ENCODE data around the gene PSAPL1. TPM values are rescaled to one million over a fixed set of nuclear protein-coding genes. Genes with fewer than 3 reads are reported as not detected.
A peak's percentile ranks its signal among the peaks of the same experiment; 100 is the strongest.

Gene PSAPL1
- total RNA-seq, 1 donor from 2014 or later = not detected

GRCh38 chr4:7395645-7396044 lies 39.1 kb downstream of the PSAPL1 start:
- Mint-ChIP-seq H3K9me3 (ENCODE audit: unreplicated experiment) (no peaks in the 10 kb centered on the region), H3K27ac (ENCODE audit: unreplicated experiment) (no peak overlapping the region), H3K27me3 (ENCODE audit: unreplicated experiment) (peaks cover 6% of the 10 kb centered on the region), H3K4me3 (ENCODE audit: unreplicated experiment) (no peak overlapping the region), H3K4me1 (ENCODE audit: unreplicated experiment) (no peaks in the 10 kb centered on the region), H3K36me3 (ENCODE audit: low read depth, unreplicated experiment) (no peaks in the 10 kb centered on the region)
- no peak for TF ChIP-seq CTCF (IDR thresholded peaks at IDR 0.05; ENCODE audit: unreplicated experiment)
- DNase-seq (ENCODE audit: low spot score) = peak; percentile 1

- no peak overlapping the region for H3K27ac Mint-ChIP-seq (ENCODE audit: unreplicated experiment)
- peaks cover 3% of the 10 kb centered on the region for H3K27me3 Mint-ChIP-seq (ENCODE audit: unreplicated experiment)
- H3K4me1 Mint-ChIP-seq (ENCODE audit: unreplicated experiment) = no peaks in the 10 kb centered on the region
- H3K36me3 Mint-ChIP-seq (ENCODE audit: low read depth, unreplicated experiment) = no peaks in the 10 kb centered on the region
- DNase-seq (ENCODE audit: low spot score) = peak; percentile 1
- no peak overlapping the region for H3K4me3 Mint-ChIP-seq (ENCODE audit: unreplicated experiment)
- TF ChIP-seq CTCF (IDR thresholded peaks at IDR 0.05; ENCODE audit: unreplicated experiment) = no peak
- no peaks in the 10 kb centered on the region for H3K9me3 Mint-ChIP-seq (ENCODE audit: unreplicated experiment)
Observed at GRCh38 chr4:7394681-7395451, 39.9 kb downstream of the PSAPL1 start.

GRCh38 chr4:7393601-7394575 lies 40.8 kb downstream of the PSAPL1 start:
- no peak overlapping the region for H3K4me3 Mint-ChIP-seq (ENCODE audit: unreplicated experiment)
- peak; percentile 1 for DNase-seq (ENCODE audit: low spot score)
- H3K27ac Mint-ChIP-seq (ENCODE audit: unreplicated experiment) = no peak overlapping the region
- H3K9me3 Mint-ChIP-seq (ENCODE audit: unreplicated experiment) = no peaks in the 10 kb centered on the region
- TF ChIP-seq CTCF (IDR thresholded peaks at IDR 0.05; ENCODE audit: unreplicated experiment) = no peak
- H3K4me1 Mint-ChIP-seq (ENCODE audit: unreplicated experiment) = no peaks in the 10 kb centered on the region
- H3K36me3 Mint-ChIP-seq (ENCODE audit: low read depth, unreplicated experiment) = no peaks in the 10 kb centered on the region
- peaks cover 2% of the 10 kb centered on the region for H3K27me3 Mint-ChIP-seq (ENCODE audit: unreplicated experiment)

- TF ChIP-seq CTCF (IDR thresholded peaks at IDR 0.05; ENCODE audit: unreplicated experiment) = no peak
- H3K4me3 Mint-ChIP-seq (ENCODE audit: unreplicated experiment) = no peak overlapping the region
- no peaks in the 10 kb centered on the region for H3K9me3 Mint-ChIP-seq (ENCODE audit: unreplicated experiment)
- H3K27ac Mint-ChIP-seq (ENCODE audit: unreplicated experiment) = no peak overlapping the region
- peaks cover 2% of the 10 kb centered on the region for H3K4me1 Mint-ChIP-seq (ENCODE audit: unreplicated experiment)
- H3K27me3 Mint-ChIP-seq (ENCODE audit: unreplicated experiment) = peaks cover 7% of the 10 kb centered on the region
- no peaks in the 10 kb centered on the region for H3K36me3 Mint-ChIP-seq (ENCODE audit: low read depth, unreplicated experiment)
- DNase-seq (ENCODE audit: low spot score) = peak; percentile 2
Observed at GRCh38 chr4:7392438-7393421, 42.0 kb downstream of the PSAPL1 start.

Data from endothelial cell (in vitro differentiated cells).